LNCAP (cell line): ENCODE measurements around the gene CENPB.

Experiments used
- CTCF ChIP-seq: fragments of 450-650 bp; IDR thresholded peaks from 2 replicates; pipeline ENCODE4 v1.5.1; 2017; ENCODE audit warnings: mild to moderate bottlenecking

CENPB gene

GRCh38 chr20:3786665-3787323 is at the start of gene CENPB:
CENPB (minus strand) TSS chr20:3786740; CDS start chr20:3786483, 257 bp downstream.
- peak; percentile 91 for TF ChIP-seq CTCF

GRCh38 chr20:3836132-3836531 is 49.6 kb upstream of the CENPB start:
- no peak for TF ChIP-seq CTCF

GRCh38 chr20:3828798-3829197 is 42.3 kb upstream of the CENPB start:
- TF ChIP-seq CTCF, result no peak

- no peak for TF ChIP-seq CTCF
Observed at GRCh38 chr20:3826420-3826819, 39.9 kb upstream of the CENPB start.

GRCh38 chr20:3825526-3825925 is 39.0 kb upstream of the CENPB start:
- no peak for TF ChIP-seq CTCF

GRCh38 chr20:3823881-3824280 is 37.3 kb upstream of the CENPB start:
- no peak for TF ChIP-seq CTCF

- no peak for TF ChIP-seq CTCF
Observed at GRCh38 chr20:3821996-3822395, 35.5 kb upstream of the CENPB start.
